ENCODE measurements around the gene TOP1.

The TOP1 gene

DNA sequence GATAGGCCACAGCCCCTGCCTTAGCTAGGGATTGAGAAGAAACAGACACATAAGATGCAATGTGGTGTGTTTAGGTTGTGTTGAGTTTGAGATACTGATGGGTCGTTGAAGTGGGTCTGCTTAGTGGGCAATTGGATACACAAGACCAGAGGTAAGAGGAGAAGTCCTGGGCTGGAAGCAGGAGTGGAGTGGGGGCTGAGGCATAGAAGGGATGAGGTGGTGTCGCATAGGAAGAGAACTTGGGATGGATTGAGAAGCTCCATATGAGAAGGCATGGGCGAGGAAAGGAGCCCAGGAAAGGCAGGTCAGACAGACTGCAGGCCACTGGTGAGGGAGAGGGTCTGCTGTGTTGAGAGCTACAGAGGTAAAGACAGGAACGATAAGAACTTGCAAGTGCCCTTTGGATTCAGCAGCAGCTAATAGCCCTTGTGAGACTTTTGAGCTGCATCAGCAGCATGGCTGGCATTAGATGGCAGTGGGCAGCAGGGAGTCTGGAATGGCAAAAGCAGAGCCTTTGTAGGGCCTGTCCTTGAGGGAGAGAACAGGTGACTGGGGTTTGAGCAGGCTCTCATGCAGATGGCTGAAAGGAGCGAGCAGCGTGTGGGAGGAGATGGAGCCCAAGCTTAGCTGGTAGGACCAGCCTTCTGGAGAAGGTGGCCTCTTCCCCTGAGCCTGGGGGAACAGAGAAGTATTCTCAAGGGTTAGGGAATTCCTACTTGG lies 141.9 kb downstream of the TOP1 start:
- FAIRE-seq: no peak

DNA sequence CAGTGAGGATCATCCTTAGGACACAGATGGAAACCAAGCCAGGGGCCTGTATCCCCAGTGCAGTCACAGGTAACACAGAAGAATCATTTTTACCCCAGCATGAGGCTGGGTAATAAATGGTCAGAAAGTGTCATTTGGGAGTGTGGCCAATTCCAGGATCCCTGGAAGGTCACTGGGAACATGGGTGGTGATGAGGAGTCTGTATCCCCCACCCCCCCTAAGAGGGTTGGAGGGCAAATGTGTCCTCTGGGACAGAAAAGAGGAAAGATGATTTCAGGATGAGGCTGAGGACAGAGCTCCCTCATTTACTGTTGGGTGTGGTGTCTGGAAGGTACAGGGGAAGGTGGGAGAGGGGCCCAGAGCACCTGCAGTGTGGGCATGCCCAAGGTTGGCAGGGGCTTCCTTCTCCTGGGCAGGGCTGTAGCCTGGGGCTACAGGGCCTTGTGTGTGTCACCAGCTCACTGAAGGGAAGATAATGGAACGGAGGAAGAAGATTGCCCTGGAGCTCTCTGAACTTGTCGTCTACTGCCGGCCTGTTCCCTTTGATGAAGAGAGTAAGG lies 143.2 kb downstream of the TOP1 start:
- no peak for FAIRE-seq

DNA sequence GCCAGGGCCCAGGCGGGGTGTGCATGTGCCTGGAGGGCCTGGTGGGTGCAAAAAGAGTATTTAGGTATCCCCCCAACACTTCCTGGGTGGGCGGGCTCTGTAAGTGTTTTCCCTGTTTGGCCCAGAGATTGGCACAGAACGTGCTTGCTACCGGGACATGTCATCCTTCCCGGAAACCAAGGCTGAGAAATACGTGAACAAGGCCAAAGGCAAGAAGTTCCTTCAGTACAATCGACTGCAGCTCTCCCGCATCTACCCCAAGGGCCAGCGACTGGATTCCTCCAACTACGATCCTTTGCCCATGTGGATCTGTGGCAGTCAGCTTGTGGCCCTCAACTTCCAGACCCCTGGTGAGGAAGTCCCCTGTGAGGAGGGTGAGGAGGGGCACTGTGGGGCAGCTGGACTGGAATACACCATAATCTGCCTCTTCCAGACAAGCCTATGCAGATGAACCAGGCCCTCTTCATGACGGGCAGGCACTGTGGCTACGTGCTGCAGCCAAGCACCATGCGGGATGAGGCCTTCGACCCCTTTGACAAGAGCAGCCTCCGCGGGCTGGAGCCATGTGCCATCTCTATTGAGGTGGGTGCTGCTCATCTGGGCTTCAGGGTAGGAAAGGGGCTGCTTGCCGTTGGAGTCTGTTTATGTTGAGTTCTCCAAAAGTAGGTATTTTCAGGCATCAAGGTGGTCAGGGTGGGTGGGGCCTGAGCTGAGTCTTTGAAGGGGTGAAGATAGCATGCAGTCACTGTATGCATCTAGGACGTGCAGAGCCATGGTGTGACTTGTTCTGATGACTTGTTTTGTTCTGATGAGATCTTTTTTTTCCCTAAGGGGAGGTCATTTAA lies 143.9 kb downstream of the TOP1 start:
- FAIRE-seq: no peak

DNA sequence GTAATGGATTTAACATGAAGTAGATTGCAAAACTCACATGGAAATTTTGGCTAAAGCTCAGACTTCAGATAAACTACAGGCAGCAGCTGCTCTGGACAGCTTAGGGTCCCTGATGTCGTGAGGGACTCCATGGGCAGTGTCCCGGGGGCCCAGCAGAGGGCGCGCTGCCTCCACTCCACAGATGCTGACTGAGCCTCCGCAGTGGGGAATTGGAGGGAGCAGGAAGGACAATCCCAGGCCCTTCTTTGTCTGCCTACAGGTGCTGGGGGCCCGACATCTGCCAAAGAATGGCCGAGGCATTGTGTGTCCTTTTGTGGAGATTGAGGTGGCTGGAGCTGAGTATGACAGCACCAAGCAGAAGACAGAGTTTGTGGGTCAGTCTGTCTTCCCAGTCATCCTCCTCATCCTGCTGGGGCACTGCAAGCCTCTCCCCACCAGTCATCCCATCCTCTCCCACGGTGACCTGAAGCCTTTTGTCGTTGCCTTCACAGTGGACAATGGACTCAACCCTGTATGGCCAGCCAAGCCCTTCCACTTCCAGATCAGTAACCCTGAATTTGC lies 144.6 kb downstream of the TOP1 start:
- no peak for FAIRE-seq

DNA sequence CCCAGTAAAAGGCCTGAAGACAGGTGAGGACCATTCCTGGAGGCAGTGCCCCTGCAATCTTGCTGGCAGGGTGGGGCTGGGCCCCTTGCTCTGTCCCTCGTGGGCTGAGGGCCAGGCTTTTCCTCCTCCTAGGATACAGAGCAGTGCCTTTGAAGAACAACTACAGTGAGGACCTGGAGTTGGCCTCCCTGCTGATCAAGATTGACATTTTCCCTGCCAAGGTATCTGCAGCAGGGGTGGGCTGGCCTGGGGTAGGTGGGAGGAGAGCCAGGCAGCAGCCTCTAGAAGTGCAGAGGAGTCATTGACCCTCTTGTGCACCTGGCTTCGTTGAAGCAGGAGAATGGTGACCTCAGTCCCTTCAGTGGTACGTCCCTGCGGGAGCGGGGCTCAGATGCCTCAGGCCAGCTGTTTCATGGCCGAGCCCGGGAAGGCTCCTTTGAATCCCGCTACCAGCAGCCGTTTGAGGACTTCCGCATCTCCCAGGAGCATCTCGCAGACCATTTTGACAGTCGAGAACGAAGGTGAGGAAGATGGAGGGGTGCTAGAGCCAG lies 145.2 kb downstream of the TOP1 start:
- no peak for FAIRE-seq
